DMS153 (cell line): ENCODE data around the gene CRIP1.

ENCODE experiments used
- DNase-seq: peaks from one replicate; lab custom pipeline; 2025; lab: John Stamatoyannopoulos, UW

CRIP1 gene, protein sequence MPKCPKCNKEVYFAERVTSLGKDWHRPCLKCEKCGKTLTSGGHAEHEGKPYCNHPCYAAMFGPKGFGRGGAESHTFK

DNA sequence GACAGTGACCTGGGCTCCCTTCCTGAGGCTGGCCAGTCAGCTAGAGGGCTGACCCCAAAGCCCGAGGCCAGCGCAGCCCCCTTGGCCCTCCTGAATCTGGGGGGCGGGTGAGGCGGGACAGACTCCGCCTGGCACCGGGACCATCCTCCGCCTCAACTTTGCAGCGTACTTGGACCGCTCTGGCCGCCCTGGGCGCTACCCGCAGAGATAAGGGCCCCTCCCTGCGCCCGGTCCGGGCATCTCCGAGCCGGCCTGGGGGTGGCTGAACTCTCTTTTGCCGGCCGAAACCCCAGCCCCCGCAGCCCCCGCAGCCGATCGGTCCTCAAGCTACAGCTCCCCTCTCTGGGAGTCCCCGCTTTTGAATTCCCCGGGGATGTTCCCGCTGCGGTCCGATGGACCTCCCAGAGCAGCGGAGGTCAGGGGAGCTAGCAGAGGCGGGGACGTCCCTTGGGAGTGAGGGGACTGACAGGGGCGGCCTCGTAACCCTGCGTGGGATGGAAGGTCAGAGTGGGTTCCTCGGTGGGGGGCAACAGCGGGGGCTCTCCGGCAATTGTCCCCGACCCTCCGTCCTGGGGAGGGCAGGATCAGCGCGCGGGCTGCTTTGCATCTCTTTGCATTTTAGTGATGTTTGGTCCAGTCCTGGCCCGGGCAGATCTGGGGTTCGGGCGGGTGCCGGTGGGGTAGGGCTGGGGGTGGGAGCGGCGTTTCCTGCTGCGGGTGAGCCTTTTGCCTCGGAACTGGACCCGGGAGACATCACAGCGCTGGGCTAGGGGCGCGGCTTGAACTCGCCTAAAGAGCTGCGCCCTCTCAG lies at the start of gene CRIP1:
CRIP1 (plus strand) TSS at position 724 of the 811 bp plus-strand sequence. CDS start 374 bp downstream, outside the sequence.
- no peak for DNase-seq

DNA sequence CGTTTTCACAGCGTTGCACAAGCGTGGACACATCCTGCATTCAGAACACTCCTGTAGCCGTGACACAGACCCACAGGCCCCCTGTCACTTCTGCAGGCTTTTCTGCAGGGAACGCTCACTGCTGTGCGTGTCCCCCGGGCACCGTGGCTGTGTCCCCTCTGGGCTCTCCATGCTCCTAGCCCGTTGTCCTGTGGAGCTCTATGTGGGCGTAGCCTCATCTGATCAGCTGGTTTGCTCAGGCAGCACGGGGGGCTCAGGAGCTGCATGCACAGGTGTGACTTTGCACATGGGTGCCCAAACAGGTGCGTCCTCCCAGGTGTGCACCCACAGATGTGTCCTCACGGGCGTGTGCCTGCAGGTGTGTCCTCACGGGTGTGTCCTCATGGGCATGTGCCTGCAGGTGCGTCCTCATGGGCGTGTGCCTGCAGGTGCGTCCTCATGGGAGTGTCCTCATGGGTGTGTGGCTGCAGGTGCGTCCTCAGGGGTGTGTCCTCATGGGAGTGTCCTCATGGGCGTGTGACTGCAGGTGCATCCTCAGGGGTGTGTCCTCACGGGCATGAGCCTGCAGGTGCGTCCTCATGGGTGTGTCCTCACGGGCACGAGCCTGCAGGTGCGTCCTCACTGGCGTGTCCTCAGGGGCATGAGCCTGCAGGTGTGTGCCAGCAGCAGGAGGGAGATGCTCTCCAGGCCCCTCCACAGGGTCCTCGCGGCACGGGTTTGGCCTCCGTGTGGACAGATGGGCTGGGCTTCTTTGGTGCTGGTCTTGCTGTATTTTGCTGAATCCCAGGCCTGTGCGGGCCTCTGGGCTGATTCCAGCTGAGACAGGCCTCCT lies 49.6 kb upstream of the CRIP1 start:
- DNase-seq = peak; percentile 72

DNA sequence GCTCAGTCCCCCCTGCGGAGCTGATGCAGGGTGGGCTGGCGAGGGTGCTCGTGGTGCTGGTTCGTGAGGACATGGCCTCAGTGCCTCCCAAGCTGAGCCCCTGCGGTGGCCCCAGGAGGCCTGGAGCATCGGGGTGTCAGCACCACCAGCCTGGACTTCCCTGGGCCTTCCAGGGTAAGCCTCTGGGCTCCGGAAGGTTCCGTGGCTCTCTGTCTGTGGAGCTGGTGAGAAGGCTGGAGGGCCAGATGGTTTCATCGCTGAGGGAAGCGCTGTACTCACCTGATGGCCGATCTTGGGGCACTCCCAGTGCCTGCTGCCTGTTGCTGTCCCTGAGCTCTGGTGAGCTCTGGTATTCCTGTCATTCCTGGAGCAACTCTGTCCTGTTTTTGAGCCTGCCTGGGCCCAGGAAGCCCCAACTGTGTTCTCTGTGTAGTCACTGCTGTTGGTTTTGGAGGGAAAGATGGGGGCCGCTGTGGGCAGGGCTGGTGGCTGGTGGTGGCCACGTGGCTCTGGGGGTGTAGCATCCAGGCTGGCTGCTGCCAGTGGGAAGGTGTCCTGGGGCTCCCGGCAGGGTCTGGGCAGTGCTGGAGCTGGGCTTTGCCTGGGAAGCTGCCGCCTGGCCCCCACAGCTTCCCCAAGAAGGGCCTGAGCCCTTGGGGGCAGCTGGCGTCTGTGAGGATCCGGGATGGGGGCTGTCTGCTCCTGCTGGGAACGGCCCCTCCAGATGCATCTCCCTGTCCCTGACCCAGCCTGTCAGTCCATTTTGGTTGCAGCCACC lies 48.8 kb upstream of the CRIP1 start:
- DNase-seq = no peak

DNA sequence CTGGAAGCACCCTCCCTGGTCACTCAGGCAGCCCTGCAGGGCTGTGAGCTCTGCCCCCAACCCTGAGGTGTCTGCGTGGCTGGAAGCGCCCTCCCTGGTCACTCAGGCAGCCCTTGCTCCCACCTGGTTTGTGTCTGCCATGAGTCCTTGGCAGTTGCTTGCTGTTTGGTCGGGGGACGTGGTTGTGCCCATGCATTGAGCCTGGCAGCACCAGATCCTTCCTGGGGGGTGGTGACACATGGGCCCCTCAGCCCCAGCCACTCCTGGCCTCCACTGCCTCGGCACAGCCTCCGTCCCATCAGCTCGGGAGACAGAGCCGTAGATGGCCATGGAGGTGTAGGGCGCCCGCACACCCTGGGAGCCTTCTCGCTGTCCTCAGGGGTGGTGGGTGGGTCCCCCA lies 47.5 kb upstream of the CRIP1 start:
- DNase-seq = no peak

DNA sequence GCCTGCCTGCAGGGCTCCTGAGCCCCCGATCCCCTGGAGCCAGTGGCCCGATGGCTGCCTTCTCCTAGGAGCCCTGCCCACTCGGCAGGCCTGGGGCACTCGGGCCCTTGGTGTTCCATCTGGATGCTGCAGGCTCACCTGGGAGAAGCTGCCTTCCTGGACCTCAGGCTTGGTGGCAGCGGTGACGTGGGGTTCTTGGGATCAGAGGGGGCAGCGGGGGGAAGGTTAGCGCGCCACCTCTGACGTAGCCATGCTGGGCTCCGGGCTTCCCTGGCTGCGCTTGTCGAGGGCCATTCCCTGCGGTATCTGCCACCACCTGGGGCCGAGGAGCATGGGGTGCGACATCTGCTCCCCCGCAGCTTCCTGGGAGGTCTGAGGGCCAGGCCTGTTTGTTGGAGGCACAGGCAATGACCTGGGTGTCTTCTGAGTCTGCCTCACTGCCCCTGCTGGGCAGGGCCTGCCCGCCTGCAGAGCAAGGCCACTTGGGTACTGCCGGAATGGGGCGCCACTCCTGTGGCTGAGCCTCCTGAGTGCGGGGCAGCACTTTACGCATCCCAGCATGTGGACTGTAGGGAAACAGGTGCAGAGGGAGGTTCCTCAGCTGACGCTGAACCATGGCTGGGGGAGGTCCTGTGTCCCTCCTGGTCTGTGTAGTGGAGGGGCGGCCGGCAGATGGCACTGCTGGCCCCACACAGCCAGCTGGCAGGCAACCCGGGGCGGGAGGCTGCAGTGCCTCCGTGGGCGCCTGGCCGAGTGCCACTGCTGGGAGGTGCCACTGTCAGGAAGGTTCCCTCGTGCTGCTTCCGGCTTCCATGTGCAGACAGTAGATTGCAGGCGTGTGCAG lies 46.8 kb upstream of the CRIP1 start:
- DNase-seq = no peak

DNA sequence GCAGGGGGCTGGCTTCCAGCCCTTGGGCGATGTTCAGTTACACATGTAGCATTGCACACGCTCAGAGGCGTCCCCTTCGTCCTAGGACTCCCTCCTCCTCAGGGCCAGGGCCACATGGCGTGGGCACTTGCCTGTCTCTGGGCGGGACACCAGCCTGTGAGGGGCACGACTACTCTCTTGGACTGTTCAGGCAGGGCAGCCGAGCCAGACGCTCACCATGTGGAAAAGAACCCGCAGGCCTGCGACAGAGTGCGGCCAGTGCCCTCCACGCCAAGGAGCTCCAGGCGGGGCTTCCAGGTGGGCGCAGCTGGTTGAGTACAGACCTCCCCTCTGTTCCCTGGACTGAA lies 46.2 kb upstream of the CRIP1 start:
- no peak for DNase-seq

DNA sequence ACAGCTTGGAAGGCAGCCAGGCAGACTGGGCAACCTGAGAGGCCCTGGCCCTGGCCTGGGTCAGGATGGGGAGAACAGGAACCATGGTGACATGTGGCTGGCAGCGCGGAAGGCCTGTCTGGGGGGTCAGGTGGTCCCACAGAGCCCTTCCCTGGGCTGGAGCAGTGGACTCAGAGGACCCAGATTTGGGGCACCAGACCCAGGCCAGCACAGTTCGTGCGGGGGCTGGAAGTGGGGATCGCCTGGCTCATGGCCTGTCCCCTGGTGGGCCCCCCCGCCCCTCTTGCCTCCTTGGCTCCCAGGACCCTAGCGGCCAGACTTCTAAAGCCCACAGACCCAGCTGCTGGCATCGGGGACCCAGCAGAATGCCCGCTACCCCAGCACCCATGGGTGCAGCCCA lies 45.7 kb upstream of the CRIP1 start:
- no peak for DNase-seq

DNA sequence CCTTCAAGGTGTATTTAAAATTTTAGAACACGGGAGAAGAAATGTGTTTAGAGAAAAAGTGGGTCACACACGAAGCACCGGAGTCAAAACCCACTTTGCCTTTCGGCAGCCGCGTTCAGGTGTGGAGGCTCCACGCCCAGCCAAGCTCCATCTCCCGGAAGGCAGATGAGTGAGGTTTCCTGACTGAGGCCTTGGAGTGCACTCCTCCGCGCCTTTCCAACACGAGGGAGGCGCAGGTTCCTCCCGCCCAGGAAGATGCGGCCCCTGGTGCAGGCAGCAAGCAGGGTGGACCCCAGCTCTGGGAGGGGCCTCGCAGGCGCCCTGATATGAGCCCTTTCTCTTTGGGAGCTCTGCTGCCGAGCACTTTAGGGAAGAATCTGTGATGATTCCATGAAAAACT lies 44.6 kb upstream of the CRIP1 start:
- no peak for DNase-seq

DNA sequence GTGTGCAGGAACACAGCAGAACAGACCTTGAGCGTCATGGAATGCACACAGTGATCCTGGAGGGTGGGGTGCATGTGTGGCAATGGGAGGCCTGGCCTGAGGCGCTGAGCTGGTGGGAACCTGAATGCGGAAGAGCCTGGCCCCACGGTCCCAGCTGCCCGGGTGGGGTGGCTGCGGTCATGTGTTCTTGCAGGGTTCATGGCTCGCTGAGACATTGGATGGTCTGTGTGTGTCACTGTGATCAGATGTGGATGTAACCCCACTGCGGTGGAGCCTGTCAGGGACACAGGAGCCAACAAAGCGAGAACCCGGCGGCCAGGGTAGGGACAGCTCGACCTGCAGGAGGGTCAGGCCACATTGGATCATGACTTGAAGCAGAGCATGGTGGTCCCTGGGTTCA lies 43.9 kb upstream of the CRIP1 start:
- no peak for DNase-seq

DNA sequence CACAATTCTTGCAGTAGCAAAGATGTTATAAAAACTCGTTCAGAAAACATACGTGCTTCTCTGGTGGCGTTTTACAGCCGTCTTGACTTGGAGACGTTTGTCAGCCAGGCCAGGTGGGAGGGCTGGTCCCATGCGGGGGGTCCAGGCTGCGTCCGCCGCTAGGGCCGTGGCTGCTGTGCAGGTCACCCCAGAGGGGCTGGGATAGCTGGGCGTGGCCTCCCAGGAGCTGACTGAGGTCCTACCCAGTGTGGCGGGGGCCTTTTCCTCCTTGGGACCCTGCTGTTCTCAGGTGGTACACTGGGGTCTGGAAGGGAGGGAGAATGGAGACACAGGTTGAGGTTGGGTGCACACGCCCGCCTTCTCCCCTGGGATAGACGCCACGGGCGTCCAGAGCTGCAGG lies 41.8 kb upstream of the CRIP1 start:
- no peak for DNase-seq

DNA sequence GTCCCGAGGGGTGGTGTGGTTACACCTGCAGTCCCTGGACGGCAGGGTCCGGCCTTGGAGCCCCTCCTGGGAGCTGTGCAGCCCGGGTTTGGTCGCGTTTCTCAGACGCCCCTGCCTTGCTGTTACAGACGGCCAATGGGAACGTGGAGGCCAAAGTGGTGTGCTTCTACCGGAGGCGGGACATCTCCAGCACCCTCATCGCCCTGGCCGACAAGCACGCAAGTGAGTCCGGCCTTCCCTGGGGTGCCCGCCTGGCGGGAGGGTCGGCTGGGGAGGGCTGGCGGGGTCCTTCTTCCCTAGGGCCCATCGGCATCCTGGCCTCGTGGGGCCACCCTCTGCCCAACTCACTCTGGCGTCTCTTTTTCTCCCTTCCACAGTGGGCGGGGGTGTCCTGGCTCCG lies 41.4 kb upstream of the CRIP1 start:
- no peak for DNase-seq

DNA sequence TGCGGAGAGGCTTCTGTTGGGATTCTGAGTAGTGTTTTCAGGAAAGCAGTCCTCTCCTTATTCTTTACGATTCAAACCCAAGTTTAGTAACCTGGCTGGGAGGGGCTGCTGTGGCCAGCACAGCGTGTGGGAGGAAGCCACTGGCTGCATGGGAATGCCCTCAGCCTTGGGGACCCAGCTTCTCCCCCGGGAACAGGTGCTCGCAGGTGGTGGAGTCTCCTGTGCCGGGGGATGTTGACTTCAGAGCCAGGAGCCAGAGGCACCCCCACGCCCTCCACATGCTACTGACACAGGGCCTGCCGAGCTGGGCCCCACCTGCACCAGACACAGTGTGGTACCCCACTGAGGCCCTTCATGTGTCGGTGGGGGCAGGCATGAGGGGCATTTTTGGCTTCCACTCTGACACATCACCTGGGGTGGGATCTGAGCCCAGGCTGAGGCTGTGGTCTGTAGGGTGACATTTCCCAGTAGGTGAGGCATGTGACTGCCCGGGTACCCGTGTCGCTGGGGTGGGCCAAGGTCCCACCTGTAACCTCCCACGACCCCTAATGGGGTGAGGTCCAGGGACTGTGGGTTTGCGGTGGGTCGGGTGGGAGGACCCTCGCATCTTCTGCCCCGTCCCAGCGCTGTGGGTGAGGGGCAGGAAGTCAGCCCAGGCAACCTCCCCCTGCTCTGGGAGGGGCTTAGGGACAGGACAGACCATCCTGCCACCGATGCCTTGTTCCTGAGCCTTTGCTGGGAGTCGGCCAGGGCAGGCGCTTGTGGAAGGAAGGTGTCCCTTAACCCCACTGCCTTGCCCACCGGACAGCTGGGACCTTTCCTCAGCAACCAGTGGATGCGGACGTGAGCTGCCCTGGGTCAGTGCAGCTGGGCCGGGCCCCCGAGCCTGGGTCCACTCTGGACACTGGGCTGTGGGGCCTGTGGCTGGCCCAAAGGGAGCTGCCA lies 40.5 kb upstream of the CRIP1 start:
- no peak for DNase-seq

DNA sequence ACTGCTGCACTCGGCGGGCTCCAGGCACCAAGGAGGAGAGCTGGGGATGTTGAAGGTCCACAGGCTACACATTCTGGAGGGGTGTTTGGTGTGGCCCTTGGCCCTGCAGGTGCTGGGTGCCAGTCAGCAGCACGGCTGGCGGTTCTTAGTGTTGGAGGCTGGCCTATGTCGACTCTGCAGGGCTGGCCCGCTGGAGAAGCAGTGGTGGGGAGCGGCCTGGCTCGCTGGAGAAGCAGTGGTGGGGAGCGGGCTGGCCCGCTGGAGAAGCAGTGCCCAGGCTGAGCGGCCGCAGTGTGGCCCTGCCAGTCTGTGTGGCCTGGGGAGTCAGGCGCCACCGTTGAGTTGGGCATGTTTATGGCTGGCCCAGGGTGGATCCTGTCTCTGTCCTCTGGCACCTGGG lies 39.7 kb upstream of the CRIP1 start:
- DNase-seq = no peak

DNA sequence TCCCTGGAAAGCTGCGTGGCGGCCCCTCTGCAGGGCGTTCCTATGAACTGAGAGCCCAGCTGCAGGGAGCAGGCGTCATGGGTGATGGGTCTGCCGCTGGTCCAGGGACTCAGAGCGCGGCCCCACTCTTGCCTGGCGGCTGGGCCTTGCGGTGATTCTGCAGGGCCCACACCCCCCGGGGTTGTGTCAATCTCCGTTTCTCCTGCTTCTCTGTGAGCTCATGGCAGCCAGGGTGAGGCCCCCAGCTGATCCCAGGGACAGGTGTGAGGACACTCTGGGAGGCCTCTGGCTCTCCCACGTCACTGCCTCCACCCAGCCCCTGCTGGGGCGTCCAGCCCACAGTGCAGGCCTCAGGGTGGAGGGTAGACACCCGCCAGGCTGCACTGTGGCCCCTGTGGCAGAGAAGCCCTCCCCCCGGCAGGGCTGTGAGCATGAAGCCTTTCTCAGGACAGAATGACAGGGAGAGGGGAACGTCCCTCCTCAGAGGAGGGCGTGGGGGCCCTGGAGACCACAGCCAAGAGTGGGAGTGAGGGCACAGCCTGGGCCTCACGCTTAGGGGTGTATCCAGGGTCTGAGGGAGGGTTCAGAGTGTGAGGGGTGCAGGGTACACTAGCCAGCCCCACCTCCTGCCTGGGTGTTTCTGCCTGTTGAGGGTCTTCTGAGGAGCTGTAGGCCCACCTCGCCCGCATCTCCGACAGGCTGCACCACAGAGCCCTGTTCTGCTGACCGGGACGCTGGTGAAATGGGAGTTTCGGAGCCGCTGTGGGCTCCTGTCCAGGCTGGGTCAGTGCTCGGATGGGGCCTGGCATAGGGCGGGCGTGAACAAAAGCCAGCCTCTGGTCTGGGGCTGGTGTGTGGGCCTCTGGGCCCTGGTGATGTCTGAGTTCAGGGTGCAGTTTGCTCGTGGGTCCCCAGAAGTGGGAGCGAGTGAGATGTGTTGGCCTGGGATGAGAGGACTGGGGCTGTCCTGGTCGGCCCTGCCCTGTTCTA lies 38.7 kb upstream of the CRIP1 start:
- DNase-seq = no peak

DNA sequence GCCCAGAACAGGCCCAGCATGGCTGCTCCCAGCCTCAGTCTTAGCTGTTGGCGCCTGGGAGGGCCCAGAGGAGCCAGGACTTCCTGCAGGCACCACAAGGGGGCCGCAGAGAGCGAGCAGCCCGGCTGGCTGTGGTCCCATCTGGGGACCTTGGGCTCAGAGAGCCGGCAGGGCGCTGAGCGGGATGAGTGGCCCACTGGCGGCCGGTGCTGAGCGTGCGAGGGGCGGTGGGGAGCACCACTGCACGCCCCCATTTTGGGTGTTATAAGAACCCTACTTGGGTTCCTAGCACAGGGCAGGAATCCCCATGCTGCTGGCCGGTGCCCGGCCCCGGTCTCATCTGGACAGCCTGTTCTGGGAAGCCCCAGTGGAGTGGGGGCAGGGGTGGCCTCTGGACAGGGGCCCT lies 38.0 kb upstream of the CRIP1 start:
- no peak for DNase-seq

DNA sequence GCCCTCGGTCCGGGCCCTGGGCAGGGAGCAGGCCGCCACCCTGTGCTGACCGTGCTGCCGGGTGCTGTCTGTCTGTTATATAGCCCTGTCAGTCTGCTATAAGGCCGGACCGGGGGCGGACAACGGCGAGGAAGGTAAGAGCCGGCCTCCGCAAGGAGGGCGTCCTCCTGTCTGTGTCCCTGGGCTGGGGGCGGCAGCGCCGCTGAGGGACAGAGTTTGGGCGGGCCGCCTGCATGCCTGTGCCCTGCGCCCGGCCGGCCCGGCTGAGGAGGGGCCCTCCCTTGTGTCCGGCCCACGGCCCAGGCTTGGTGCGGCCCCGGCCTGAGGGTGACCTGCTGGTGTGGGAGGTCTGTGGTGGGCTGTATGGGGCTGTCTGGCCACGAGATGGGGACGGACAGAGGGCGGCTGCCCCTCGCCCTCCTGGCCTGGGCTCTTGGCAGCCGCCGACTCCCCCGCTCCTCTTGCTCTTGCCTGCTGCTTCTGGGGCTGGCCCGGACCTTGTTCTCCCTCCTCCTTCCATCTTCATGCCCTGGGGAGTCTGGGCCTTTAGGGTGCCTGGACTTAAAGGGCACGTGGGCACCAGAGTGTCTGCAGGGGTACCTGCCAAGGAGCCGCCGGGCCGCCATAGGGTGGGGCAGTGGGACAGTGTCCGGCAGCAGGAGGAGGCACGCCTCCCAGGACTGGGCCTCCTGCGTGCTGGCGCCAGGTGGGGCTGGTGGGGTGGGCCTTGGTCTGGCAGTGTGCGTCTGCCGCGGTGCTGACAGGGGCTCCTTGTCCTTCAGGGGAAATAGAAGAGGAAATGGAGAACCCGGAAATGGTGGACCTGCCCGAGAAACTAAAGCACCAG lies 37.2 kb upstream of the CRIP1 start:
- DNase-seq = no peak

DNA sequence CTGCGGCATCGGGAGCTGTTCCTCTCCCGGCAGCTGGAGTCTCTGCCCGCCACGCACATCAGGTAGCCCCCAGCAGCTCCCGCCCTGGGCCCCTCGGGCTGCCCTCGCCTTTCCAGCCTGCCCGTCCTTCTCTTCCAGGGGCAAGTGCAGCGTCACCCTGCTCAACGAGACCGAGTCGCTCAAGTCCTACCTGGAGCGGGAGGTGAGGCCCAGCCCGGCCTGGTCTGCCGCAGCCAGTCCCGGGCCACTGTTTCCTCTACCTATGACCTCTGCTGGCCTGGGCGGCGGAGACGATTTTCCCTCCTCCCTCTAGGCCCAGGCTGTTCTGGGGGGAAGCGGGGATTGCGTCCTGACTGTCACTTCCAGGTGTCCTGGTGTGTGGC lies 36.6 kb upstream of the CRIP1 start:
- no peak for DNase-seq
